NB4 (cell line): Measurements from ENCODE around the gene OPCML.

ENCODE experiments used
- DNase-seq: peaks from one replicate; pipeline ENCODE4 v3.0.0; 2010; ENCODE audit warnings: low read depth
- H3K4me3 ChIP-seq: one replicate; pipeline ENCODE4 v1.5.1; 2011; ENCODE audit warnings: mild to moderate bottlenecking, low read depth, low read length, moderate library complexity
- MYC ChIP-seq: IDR thresholded peaks from 2 replicates; pipeline ENCODE4 v1.6.1; 2011; ENCODE audit warnings: low read depth, low read length
- POLR2A ChIP-seq: IDR thresholded peaks from 2 replicates; pipeline ENCODE4 v1.6.1; 2011; ENCODE audit warnings: mild to moderate bottlenecking; ENCODE audit not compliant: insufficient read length; ENCODE audit errors: extremely low read depth
- TF ChIP-seq, protein P1 (sequence below): IDR thresholded peaks from one replicate; pipeline ENCODE4 v1.5.1; 2012; ENCODE audit warnings: low read depth, low read length
- TF ChIP-seq, protein P2 (sequence below): IDR thresholded peaks from 2 replicates; pipeline ENCODE4 v1.6.1; 2011; ENCODE audit warnings: low read depth, low read length

Gene OPCML

GRCh38 chr11:133525976-133526375 lies 6.3 kb downstream of the OPCML start:
- TF ChIP-seq, protein P1, sequence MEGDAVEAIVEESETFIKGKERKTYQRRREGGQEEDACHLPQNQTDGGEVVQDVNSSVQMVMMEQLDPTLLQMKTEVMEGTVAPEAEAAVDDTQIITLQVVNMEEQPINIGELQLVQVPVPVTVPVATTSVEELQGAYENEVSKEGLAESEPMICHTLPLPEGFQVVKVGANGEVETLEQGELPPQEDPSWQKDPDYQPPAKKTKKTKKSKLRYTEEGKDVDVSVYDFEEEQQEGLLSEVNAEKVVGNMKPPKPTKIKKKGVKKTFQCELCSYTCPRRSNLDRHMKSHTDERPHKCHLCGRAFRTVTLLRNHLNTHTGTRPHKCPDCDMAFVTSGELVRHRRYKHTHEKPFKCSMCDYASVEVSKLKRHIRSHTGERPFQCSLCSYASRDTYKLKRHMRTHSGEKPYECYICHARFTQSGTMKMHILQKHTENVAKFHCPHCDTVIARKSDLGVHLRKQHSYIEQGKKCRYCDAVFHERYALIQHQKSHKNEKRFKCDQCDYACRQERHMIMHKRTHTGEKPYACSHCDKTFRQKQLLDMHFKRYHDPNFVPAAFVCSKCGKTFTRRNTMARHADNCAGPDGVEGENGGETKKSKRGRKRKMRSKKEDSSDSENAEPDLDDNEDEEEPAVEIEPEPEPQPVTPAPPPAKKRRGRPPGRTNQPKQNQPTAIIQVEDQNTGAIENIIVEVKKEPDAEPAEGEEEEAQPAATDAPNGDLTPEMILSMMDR: no peak
- TF ChIP-seq POLR2A: no peak
- TF ChIP-seq, protein P2, sequence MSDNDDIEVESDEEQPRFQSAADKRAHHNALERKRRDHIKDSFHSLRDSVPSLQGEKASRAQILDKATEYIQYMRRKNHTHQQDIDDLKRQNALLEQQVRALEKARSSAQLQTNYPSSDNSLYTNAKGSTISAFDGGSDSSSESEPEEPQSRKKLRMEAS: no peak
- TF ChIP-seq MYC: no peak
- H3K4me3 ChIP-seq: no peak overlapping the region
- DNase-seq: no peak

- no peak for TF ChIP-seq MYC
- TF ChIP-seq POLR2A: no peak
- TF ChIP-seq, protein P1: no peak
- TF ChIP-seq, protein P2: no peak
- DNase-seq: no peak
- H3K4me3 ChIP-seq: no peak overlapping the region
Observed at GRCh38 chr11:133524488-133524887, 7.8 kb downstream of the OPCML start.

- DNase-seq: no peak
- no peak overlapping the region for H3K4me3 ChIP-seq
- TF ChIP-seq POLR2A: no peak
- no peak for TF ChIP-seq MYC
- TF ChIP-seq, protein P1: no peak
- TF ChIP-seq, protein P2: no peak
Observed at GRCh38 chr11:133522344-133522743, 10.0 kb downstream of the OPCML start.

DNA sequence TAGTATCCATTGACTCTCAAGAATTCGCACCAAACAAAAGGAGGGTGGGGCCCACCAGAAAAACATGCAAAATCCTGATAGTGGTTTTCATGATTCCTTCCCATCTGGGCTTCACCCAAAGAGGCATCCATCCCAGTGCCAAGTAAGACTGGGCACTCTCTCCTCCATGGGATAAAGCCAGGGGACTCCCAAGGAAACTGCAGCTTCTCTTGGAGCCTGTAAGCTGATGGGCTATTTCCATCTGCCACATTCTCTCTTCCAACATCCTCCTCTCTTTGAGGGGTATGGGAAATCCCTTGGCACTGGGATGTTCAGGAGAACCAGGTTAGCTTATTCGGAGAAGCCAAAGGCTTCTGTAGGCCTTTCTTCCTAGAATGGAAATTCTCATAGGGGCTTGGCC lies 10.8 kb downstream of the OPCML start:
- TF ChIP-seq, protein P1: no peak
- TF ChIP-seq POLR2A (no peak), MYC (no peak)
- TF ChIP-seq, protein P2: no peak
- no peak for DNase-seq

GRCh38 chr11:133520707-133521106 lies 11.6 kb downstream of the OPCML start:
- TF ChIP-seq, protein P1: no peak
- TF ChIP-seq, protein P2: no peak
- TF ChIP-seq MYC (no peak), POLR2A (no peak)
- no peak for DNase-seq
- no peak overlapping the region for H3K4me3 ChIP-seq

More for the DNA sequence above, 10.8 kb downstream of the OPCML start:
- H3K4me3 ChIP-seq: no peak overlapping the region

GRCh38 chr11:133519560-133519959 lies 12.7 kb downstream of the OPCML start:
- TF ChIP-seq, protein P1: no peak
- TF ChIP-seq MYC: no peak
- TF ChIP-seq POLR2A: no peak
- no peak for DNase-seq
- H3K4me3 ChIP-seq: no peak overlapping the region
